ENCODE data around the gene ABCB11. TPM values are rescaled to one million over a fixed set of nuclear protein-coding genes. Genes with fewer than 3 reads are reported as not detected.

The ABCB11 gene
- total and polyA plus RNA-seq, 10 donors: 0.03 to 0.32 (median 0.12) TPM; not detected in 3

DNA sequence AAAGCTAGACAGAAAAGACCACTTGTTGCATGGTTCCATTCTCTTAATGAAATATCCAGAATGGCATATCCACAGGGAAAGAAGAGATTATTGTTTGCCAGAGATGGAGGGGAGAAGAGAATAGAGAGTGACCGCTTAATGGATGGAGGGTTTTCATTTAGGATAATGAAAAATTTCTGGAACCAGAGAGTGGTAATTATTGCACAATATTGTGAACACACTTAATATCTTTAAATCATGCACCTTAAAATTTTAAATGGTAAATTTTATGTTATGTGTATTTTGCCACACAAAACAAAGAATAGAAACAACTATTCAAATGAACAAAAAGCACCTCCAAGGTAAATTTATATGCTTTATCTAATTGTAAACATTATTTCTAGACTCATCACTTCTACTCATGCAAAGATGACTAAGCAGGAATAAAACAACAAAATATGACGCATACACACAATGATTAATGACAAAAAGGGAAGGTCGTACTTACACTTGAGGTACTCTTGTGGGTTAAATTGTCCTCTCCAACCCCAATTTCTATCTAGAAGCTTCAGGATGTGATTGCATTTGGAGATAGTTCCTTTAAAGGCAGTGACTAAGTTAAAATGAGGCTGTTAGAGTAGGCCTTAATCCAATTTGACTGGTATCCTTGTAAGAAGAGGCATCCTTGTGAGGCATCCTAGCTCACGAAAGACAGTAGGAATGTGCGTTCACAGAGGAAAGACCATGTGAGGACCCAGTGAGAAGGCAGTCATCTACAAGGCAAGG, 19.5 kb upstream of the ABCB11 start:
- no peaks in the 10 kb centered on the region for H3K36me3 ChIP-seq
- WGBS, 5 donors: 71 to 87% (median 80%) methylated on average over 5 of the region's 5 CpGs
- H3K27me3 ChIP-seq (replicated peaks in 1 of 7): no peaks in the 10 kb centered on the region
- TF ChIP-seq, protein P1, sequence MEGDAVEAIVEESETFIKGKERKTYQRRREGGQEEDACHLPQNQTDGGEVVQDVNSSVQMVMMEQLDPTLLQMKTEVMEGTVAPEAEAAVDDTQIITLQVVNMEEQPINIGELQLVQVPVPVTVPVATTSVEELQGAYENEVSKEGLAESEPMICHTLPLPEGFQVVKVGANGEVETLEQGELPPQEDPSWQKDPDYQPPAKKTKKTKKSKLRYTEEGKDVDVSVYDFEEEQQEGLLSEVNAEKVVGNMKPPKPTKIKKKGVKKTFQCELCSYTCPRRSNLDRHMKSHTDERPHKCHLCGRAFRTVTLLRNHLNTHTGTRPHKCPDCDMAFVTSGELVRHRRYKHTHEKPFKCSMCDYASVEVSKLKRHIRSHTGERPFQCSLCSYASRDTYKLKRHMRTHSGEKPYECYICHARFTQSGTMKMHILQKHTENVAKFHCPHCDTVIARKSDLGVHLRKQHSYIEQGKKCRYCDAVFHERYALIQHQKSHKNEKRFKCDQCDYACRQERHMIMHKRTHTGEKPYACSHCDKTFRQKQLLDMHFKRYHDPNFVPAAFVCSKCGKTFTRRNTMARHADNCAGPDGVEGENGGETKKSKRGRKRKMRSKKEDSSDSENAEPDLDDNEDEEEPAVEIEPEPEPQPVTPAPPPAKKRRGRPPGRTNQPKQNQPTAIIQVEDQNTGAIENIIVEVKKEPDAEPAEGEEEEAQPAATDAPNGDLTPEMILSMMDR (IDR thresholded peaks at IDR 0.05 in 8 of 11, conservative IDR thresholded peaks at IDR 0.05 in 3 of 11): no peak
- TF ChIP-seq POLR2A (IDR thresholded peaks at IDR 0.05) (no peak), POLR2AphosphoS5 (IDR thresholded peaks at IDR 0.05) (no peak)
- peaks cover 0 to 30% (median 22%) of the 10 kb centered on the region in 8 donors for H3K9me3 ChIP-seq
- H3K27ac ChIP-seq: no peak overlapping the region
- DNase-seq: no peak
- intact Hi-C loops (cut with DNase I; ENCODE audit: low total_unique reads): no loop called here
- H3K4me3 ChIP-seq: no peak overlapping the region
- H3K4me1 ChIP-seq: no peaks in the 10 kb centered on the region

DNA sequence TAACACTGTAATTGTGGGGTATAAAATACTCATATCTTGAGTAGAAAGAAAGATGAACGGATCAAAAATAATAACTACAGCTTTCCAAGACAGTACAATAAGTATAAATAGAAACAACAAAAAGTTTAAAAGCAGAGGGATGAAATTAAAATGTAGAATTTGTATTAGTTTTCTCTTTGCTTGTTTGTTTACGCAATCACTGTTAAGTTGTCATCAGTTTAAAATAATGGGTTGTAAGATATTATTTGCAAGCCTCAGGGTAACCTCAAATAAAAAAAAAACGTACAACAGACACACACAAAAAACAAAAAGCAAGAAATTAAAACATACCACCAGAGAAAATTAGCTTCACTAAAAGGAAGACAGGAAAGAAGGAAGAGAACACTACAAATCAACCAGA, 18.0 kb upstream of the ABCB11 start:
- TF ChIP-seq, protein P1 (IDR thresholded peaks at IDR 0.05 in 8 of 11, conservative IDR thresholded peaks at IDR 0.05 in 3 of 11): no peak
- no peak for TF ChIP-seq POLR2AphosphoS5 (IDR thresholded peaks at IDR 0.05)
- no peak for TF ChIP-seq POLR2A (IDR thresholded peaks at IDR 0.05)
- no peak for DNase-seq
- no peaks in the 10 kb centered on the region for H3K27me3 ChIP-seq (replicated peaks in 1 of 7)
- intact Hi-C loops (cut with DNase I; ENCODE audit: low total_unique reads): no loop called here
- WGBS, 5 donors: 57 to 87% (median 80%) methylated on average over 3 of the region's 3 CpGs
- no peak overlapping the region for H3K27ac ChIP-seq
- H3K4me3 ChIP-seq: no peak overlapping the region
- no peaks in the 10 kb centered on the region for H3K4me1 ChIP-seq
- H3K36me3 ChIP-seq: no peaks in the 10 kb centered on the region
- H3K9me3 ChIP-seq: peaks cover 0 to 23% (median 11%) of the 10 kb centered on the region in 8 donors

DNA sequence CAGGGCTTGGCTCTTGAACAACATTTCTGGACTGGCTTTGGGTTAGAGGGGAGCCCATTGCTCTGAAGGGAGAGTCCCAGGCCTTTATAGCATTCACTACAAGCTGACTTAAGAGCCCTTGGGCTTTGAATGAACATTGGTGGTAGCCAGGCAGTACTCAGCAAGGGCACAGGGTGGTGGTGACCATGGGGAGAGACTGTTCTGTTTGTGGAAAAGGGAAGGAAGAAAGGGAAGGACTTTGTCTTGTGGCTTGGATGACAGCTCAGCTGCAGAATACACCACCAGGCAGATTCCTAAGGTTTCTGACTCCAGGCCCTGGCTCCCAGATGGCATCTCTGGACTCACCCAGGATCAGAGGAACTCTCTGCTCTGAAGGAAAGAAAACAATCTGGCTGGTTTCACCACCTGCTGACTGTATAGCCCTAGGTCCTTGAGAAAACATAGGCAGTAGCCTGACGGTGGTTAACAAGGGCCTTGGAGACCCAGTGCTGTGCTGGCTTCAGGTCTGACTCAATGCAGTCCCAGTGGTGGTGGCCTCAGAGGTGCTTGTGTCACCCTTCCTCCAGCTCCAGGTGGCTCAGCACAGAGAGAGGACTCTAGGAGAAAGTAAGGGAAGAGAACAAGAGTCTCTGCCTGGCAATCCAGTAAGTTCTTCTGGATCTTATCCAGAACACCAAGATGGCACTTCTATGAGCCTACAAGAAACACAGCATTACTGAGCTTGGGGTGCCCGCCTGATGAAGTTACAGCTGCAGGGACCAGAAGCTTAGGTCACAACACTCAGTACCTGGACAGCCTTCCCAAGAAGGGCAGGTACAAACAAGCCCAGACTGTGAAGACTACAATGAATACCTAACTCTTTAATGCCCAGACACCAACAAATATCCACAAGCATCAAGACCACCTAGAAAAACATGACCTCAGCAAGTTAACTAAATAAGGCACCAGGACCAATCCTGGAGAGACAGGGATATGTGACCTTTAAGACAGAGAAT, 16.4 kb upstream of the ABCB11 start:
- no peaks in the 10 kb centered on the region for H3K27me3 ChIP-seq (replicated peaks in 1 of 7)
- 84 to 96% (median 90%) methylated on average over 2 of the region's 2 CpGs for WGBS, 5 donors
- H3K4me1 ChIP-seq: no peaks in the 10 kb centered on the region
- intact Hi-C loops (cut with DNase I; ENCODE audit: low total_unique reads): no loop called here
- H3K4me3 ChIP-seq: no peak overlapping the region
- no peak for DNase-seq
- no peaks in the 10 kb centered on the region for H3K36me3 ChIP-seq
- peaks cover 0 to 25% (median 17%) of the 10 kb centered on the region in 8 donors for H3K9me3 ChIP-seq
- TF ChIP-seq, protein P1 (IDR thresholded peaks at IDR 0.05 in 8 of 11, conservative IDR thresholded peaks at IDR 0.05 in 3 of 11): no peak
- TF ChIP-seq POLR2A (IDR thresholded peaks at IDR 0.05): no peak
- TF ChIP-seq POLR2AphosphoS5 (IDR thresholded peaks at IDR 0.05): no peak
- no peak overlapping the region for H3K27ac ChIP-seq

All from spleen (tissue), 11 donors.